Mammary epithelial cell (primary cell): Measurements from ENCODE around the gene CRMP1.

Source experiments
- EZH2 ChIP-seq: IDR thresholded peaks from 2 replicates; pipeline ENCODE4 v1.6.1; 2012; ENCODE audit warnings: low read length, inconsistent platforms, borderline replicate concordance
- TF ChIP-seq, protein P1 (sequence below), 2 donors: IDR thresholded peaks in 1 of 2; conservative IDR thresholded peaks in 1 of 2; 2 replicates each; pipeline ENCODE4 v1.5.1; 2011 to 2012; ENCODE audit warnings: inconsistent platforms in 2 of 2, low read length in 2 of 2, mild to moderate bottlenecking in 2 of 2, control low read depth in 1 of 2, low read depth in 1 of 2; ENCODE audit not compliant: insufficient read depth in 1 of 2; ENCODE audit errors: extremely low read depth in 1 of 2

DNA sequence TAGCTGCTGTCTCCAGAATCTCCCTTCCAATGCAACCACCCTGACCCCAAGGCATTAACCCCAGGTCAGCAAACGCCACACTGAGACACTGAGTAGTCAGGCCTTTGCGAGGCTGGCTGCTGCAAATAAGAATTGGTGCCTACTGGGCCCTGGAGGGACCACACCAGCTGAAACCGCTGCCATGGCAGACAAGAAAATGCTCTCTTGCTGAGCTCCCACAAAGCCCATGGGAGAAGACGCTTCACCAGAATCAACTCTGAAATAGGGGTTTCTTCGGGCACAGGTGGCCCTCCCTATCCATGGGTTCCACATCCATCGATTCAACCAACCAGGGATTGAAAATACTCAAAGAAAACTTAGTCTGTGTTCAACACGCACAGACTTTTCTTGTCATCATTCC lies 26.7 kb upstream of the CRMP1 start:
- TF ChIP-seq, protein P1, sequence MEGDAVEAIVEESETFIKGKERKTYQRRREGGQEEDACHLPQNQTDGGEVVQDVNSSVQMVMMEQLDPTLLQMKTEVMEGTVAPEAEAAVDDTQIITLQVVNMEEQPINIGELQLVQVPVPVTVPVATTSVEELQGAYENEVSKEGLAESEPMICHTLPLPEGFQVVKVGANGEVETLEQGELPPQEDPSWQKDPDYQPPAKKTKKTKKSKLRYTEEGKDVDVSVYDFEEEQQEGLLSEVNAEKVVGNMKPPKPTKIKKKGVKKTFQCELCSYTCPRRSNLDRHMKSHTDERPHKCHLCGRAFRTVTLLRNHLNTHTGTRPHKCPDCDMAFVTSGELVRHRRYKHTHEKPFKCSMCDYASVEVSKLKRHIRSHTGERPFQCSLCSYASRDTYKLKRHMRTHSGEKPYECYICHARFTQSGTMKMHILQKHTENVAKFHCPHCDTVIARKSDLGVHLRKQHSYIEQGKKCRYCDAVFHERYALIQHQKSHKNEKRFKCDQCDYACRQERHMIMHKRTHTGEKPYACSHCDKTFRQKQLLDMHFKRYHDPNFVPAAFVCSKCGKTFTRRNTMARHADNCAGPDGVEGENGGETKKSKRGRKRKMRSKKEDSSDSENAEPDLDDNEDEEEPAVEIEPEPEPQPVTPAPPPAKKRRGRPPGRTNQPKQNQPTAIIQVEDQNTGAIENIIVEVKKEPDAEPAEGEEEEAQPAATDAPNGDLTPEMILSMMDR (conservative IDR thresholded peaks at IDR 0.05 in 1 of 2, IDR thresholded peaks at IDR 0.05 in 1 of 2; ENCODE audit: extremely low read depth in 1 of 2, insufficient read depth in 1 of 2, low read depth in 1 of 2, low read length in 2 of 2) = no peak
- no peak for TF ChIP-seq EZH2
